GM18868 (cell line): Measurements from ENCODE around the gene PKLR.
A peak's percentile ranks its signal among the peaks of the same experiment; 100 is the strongest.
"Not testable (repeated sequence)": the region's sequence is repeated elsewhere in the genome, so short reads cannot be mapped to it uniquely, and the experiment has no call there.

Experiments used
- ATAC-seq: cut with Tn5 transposase; IDR thresholded peaks from one replicate; pipeline ENCODE4 v1.9.1; 2021; ENCODE audit warnings: mild to moderate bottlenecking, moderate library complexity; ENCODE audit not compliant: unreplicated experiment

The PKLR gene

DNA sequence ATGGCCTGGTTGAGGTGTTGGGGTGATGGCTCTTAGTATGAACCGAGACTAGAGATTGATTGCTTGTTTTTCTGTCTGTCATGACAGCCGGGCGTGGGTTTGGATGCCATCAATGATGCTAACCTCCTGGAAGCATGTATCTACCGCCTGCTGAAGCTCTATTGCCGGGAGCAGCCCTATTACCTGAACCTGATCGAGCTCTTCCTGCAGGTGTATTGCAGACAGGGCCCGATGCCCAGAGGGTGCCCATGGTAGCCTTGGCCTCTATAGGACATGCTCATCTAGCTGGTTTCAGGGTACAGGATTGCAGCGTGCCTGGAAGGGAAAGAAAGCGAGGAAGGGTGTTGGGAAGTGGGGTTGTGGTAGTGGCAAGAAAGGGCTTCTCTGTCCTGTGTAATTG lies 16.8 kb upstream of the PKLR start:
- ATAC-seq, result no peak

DNA sequence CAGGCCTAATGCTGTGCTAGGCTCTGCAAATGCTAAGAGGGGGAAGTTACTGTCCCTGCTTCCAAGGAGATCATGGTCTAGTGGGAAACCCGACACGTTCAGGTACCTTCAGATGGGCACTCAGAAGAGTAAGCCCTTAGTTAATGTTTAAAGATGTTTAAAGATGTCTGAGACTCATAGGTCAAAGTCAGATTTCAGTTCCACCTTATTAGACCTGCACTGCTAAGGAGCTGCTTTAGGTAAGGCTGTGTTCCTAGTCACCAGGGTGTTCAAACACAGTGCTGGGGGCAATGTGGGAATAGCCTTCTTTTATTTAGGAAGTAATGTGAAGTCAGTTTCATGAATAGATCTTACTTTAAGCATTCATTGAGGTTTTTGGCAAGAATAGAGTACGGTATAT lies 15.7 kb upstream of the PKLR start:
- ATAC-seq, result no peak

DNA sequence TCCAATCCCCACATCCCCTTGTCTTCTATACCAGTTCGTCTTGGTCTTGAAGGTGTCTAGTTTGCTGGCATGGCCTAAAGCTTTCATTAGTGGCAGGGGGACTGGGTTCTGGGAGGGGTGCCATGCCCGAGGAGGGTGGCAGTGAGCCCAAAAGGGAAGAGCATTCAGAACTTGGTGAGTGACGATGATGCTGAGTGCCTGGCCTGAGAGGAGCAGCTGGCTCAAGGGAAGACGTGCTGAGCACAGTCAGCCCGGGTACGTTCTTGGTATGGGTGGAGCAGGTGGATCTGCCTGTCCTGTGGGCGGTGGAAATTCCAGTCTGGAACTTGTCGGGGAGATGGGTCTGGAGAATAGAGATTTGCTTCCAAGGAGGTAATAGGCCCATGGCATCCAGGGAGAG lies 12.0 kb upstream of the PKLR start:
- ATAC-seq, result no peak

DNA sequence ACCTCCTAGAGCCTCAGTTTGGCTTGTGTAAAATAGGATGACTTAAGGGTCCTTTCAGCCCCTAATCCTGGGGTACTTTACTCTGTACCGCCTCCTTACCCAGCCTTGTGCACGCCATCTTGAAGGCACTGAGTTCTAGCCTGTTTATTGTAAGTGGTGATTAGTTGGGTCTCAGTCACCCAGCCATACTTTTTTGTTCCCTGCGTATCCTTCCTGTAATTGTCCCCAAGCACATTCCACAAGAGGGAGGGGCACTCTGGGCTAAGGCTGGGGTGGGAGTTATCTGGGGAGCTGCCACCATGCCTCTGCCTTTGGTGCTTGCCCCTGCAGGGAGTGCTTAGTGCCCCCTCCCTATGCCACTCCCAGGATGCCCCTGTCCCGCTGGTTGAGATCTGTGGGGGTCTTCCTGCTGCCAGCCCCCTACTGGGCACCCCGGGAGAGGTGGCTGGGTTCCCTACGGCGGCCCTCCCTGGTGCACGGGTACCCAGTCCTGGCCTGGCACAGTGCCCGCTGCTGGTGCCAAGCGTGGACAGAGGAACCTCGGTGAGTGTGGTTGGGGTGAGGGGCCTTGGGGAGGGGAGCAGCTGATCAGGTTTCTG lies 8.3 kb upstream of the PKLR start:
- no peak for ATAC-seq

DNA sequence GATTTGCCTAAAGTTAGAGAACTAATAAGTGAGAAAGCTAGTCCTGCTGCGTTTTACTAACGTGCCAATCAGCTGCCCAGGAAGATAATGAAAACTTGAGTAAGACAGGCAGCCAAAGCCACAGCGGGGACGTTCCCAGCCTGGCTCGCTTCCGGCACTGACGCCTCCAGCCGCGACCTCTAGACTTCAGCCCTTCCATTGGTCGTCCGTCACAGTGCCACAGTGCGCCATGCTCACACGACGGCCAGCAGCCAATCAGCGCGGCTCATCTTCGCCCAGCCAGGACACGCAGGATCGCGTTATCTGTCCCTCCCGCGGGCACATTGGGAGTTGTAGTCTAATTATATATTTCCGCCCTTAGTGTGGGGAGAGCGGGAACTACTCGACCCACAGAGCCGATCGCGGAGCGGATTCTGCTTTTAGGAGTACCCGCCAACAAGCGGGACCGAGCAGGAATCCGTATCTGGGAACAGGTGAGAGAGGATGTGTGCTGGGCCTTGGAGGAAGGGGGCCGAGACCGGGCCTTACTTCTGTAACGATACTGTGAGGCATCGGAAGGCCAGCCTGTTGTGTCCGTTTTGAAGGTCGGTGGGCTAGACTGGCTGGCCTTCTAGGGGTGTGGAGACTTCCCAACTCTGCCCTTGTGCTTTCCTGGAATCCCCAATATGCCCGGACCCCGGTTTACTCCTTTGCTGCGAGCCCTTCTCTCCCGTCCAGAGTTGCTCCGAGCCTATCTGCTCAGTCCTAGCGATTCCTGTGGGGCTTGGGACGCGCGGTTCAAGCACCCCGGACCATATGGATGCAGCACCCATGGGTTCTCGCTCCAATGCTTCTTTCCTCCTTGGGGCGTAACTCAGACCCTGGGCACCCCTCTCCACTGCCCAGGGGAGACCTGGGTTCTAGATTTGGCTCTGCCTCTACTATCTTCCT lies 7.5 kb upstream of the PKLR start, which contains the start of gene FDPS:
TSS of gene FDPS (plus strand) at position 374 of the 930 bp plus-strand sequence. CDS start 924 bp downstream, outside the sequence.
- peak; percentile 95 for ATAC-seq

DNA sequence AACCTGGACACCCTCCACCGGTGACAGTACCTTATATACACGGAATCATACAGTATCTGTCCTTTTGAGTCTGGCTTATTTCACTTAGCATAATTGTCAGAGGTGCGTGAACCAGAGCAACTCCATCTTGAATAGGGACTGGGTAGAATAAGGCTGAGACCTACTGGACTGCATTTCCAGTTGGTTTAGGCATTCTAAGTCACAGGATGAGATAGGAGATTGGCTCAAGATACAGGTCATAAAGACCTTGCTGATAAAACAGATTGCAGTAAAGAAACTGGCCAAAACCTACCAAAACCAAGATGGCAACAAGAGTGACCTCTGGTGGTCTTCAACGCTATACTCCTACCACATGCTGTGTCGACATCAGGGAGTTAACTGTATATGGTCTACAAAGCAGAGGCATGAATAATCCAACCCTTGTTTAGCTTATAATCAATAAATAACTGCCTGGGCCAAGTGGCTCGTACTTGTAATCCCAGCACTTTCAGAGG lies 6.1 kb upstream of the PKLR start:
- ATAC-seq, result no peak

DNA sequence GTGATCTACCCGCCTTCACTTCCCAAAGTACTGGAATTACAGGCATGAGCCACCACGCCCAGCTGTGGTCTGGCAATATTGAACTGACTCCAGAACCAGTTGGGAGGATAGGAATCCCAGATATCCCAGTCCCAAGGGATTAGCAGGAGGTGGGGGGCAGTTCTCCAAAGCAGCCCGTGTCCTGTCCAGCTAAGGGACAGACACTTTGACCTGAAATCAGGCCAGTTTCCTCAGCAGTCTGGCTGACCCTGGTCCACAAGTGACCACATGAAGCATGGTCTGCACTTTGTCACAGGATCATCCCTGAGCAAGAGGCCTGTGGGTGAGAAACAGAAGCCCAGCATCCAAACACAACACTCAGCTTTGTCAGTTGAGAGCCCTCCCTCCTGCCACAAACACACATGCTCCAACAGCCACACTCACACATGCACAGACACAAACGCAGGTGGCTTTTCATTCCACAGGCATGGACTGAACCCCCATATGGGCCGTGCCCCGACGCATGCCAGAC lies 4.7 kb upstream of the PKLR start:
- ATAC-seq, result no peak

DNA sequence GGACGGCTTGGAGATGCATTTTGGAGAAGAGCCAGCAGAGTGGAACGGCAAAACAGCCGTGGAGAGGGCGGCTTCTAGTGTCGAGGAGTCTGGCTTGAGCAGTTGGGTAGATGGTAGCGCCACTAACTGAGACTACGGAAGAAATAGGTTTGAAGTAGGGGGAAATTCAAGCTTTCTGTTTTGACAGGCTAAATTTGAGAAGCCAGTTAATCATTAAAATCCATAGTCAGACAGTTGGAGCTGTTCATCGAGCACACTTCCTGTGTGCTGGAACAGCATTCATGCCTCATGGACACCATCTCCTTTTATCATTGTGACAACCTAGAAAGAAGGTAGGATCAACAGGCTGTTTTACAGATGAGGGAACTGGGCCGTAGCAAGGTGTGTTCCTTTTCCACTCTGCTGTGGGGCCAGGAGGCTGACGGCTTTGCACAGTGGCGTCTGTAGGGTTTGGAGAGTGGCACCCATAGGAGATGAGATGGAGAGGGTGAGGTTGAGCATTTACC lies 3.4 kb upstream of the PKLR start:
- no peak for ATAC-seq

DNA sequence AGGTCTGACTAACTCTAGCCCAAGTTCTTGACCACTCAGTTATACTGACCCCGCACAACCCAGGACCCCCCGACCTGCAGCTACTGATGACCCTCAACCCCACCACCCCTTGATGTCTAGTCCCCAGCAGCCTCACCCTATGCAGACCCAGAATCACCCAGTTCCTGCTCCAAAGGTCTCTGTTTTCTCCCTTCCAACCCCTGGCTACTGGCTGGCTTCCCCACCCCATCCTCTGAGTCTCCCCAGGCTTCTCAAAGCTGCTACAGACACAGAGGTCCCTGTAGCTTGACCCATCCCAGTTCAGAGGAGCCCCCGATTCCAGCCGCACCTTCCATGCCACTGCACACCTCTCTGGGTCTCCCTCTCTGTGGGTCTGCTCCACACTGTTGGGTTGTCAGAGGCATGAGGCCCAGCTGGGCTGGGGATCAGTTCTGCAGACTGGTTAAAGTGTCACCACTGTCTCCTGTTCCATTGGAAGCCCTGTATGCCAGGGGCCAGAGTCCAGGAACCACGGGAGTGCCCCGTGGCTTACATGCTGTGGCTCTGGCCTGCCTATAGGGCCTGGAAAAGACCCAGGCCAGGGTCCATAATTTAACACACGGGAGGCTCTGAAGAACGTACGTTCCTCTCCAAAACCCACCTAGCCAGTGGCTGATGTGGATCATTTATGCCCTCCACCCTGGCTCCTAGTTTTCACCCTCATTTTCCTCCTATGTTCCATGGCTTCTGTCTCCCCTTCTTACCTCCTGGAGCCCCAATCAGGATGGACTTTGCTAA lies 497 bp downstream of the PKLR start:
- ATAC-seq, result no peak

DNA sequence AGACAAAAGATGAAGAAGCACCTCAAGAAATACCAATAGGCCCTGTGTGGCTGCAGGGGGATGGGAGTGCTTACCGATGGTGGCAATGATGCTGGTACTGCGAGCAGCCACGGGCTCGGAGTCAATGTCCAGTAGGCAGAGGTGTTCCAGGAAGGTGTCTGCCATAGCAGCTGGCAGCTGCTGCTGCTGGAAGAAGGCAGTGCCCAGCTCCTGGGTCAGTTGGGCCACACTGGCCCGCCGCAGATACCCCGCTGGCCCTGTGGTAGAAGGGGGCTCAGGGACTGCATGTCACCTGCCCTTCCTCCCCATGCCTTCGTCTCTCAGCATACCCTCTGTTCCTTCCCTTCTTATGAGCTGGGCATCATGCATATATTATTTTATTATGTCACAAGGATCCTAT lies 1.2 kb downstream of the PKLR start:
- ATAC-seq, result no peak

DNA sequence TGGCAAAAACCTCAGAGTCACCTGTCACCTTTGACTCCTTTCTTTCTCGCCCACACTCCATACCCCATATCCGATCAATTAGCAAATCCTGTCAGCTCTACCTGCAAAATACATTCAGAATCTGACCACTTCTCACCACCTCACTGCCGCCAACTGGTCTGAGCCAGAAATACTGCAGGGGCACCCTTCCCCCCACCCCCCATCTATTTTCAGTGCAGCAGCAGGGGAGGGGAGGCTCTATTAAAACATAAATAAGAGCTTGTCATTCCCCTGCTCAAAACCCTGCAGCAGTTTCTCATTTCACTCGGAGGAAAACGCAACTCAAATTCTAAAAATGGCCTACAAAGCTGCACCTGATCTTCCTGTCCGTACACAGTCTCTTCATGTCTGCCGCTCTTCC lies 3.9 kb downstream of the PKLR start:
- no peak for ATAC-seq

DNA sequence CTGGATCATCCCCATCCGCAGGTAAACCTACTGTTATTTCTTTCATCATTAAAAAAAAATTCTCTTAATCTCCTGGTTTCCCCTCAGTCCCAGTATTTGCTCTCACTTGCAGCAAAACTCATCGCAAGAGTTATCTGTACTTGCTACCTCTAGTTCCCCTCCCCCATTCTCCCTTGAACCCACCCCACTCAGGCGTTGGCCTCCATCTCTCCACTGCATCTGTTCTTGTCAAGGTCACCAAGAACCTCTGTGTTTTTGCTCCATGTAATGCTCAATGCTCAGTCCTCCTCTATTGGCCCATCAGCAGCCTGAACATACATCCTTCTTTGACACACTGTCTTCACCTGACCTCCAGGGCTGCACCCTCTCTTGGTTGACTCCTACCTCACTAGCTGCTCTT lies 4.6 kb downstream of the PKLR start:
- no peak for ATAC-seq

DNA sequence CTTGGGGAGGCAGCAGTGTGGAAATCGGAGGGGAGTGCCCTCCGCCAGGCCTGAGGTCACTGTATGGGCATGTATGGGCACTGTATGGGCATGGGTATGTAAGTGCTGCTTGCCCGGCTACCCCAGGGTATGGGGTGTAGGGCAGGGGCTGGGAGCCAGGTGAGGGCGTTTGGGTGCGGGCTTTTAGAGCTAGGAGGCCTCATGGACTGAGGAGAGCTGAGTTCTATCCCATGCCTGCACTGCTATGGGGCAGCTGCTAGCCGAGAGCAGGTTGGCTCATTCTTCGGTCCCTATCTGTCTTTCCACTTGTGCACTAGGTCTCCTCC lies 5.3 kb downstream of the PKLR start:
- no peak for ATAC-seq

DNA sequence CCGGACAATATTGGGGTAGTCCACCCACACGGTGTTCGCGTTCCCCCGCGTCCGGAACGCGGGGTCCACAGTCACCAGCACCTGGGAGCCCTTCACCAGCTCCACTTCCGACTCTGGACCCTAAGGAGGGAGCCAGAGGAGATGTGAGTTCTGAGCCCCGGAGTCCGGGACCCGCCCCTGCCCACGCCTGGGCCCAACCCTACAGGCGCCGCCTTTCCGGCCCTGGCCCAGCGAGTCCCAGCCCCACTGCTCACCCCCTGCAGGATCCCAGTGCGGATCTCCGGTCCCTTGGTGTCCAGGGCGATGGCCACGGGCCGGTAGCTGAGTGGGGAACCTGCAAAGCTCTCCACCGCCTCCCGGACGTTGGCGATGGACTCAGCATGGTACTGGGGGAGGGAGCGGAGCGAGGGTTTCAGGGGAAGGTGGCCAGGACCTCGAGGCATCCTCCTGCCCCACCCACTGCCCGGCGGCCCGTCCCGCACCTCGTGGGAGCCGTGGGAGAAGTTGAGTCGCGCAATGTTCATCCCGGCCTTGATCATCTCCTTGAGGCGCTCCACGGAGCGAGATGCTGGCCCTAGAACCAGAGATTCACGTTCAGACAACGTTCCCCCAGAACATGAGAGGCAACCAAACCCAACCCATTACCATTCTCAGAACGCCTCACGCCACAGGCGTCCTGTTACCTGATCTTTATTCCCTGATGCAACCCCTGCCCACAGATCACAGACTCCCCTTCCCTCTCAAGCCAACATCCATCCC lies 5.9 kb downstream of the PKLR start:
- ATAC-seq, result no peak

DNA sequence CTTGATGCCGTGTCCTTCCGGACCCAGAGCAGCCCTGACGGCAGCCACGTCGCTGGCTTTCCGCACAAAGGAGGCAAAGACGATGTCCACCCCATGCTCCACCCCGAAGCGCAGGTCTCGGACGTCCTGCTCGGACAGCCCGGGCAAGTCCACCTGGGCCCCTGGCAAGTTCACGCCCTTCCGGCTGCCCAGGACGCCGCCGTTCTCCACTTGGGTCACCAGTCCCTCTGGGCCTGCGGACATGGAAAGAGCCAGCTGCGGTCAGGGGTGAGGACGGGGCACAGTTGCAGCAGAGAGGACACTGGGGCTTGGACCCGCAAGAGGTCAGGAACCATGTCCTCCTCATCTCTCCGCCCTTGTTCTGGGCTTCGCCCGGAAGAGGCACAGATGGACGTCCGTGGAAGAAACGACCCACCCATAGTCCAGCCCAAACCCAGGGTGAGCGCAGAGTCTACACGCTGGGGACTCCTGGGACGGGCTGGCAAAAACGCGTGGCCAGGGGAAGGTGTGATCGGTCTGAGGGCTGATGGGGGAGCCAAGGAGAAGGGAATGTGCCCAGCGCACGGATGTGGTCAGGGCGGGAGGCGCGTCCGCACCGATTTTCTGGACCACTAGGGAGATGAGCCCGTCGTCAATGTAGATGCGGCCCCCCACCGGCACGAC lies 6.6 kb downstream of the PKLR start:
- no peak for ATAC-seq

DNA sequence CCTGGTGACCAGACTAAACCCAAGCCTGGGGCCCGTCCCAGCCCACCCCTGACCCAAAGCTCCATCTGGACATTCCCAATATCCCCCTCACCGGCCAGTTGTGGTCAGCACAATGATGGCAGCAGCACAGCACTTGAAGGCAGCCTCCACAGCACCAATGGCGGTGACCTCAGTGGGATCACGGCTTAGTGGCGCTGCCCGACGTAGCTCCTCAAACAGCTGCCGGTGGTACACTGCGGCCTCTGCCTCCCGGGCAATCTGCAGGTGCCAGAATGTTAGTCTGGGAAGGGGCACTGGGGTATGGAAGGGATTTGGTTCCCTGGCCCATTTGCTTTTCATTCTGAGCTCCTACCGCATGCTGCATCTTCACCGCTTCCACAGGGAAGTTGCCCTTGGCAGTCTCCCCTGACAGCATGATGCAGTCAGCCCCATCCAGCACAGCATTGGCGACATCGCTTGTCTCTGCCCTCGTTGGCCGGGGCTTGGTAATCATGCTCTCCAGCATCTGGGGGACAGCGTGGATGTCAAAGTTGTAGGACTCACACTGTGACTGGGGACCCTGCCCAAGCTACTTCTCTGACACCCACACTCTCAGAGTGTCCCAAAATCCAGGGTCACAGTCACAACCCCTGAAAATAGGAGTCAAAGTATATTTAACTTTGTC lies 8.0 kb downstream of the PKLR start:
- no peak for ATAC-seq

DNA sequence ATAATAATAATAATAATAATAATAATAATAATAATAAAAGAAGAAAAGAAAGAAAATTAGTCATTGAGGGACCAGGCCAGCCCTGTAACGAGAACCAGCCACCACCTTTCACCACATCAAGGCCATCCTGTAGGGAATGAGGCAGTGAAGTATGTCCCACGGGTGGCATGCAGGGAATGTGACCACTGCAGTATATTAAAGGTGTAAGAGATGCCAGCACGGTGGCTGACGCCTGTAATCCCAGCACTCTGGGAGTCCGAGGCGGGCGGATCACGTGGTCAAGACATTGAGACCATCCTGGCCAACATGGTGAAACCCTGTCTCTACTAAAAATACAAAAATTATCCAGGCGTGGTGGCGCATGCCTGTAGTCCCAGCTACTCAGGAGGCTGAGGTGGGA lies 10.2 kb downstream of the PKLR start:
- not testable (repeated sequence) for ATAC-seq

DNA sequence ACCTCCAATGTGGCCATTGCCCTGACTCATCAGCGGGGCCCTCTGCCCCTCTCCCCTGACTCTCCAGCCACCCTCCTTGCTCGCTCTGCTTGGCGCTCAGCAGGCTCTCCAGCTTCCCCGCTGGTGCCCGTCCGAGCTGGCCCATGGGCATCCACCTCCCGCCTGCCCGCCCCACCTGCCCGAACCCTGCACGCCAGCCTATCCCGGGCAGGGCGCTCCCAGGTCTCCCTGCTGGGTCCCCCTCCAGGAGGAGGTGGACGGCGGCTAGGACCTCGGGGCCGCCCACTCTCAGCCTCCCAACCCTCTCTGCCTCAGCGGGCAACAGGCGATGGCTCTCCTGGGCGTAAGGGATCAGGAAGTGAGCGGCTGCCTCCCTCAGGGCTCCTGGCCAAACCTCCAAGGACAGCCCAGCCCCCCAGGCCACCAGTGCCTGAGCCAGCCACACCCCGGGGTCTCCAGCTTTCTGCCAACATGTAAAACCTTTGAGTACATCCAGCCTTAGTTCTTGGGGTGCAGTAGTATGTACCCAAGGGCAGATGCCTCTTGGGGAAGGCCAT lies 13.2 kb downstream of the PKLR start:
- ATAC-seq, result no peak

DNA sequence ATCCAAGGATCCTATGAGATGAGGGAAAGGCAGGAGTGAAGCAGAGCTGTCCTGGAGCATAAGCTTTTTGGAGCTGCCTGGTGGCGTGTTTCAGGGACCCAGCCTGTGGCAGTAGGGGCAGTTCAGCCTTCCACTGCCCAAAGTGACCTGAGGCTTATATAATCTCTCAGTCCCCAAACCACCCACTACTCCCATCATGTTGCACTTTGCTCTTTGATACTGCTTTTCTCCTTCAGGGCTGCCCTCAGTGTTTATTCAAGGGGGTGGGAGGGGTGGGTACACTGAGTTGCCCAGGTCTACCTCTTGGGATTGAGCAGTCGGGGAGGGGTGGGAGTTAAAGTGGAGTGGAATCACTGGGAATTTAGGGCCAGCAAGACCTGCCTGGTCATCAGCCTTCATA lies 14.7 kb downstream of the PKLR start:
- no peak for ATAC-seq
